GM21786 (cell line): Measurements from ENCODE around the gene C17orf50.

Experiments
- ATAC-seq: cut with Tn5 transposase; IDR thresholded peaks from one replicate; pipeline ENCODE4 v1.9.1; 2021; ENCODE audit not compliant: unreplicated experiment

Gene C17orf50

DNA sequence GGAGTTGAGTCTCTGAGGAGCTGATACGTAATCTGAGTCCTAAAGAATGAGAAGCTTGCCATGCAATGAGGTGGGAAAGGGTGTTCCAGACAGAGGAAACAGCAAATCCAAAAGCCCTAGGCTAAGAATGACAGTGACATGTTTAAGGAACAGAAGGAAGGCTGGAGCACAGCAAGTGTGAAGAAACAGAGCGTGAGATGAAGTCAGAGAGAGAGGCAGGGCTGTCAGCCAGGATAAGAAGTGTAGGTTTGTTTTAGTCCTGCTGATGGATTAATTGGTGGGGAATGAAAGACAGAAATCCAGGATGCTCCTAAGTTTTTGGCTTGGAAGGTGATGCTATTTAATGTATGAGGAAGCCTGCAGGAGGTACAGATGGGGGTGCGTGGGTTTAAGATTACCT, 20.3 kb downstream of the C17orf50 start:
- no peak for ATAC-seq

DNA sequence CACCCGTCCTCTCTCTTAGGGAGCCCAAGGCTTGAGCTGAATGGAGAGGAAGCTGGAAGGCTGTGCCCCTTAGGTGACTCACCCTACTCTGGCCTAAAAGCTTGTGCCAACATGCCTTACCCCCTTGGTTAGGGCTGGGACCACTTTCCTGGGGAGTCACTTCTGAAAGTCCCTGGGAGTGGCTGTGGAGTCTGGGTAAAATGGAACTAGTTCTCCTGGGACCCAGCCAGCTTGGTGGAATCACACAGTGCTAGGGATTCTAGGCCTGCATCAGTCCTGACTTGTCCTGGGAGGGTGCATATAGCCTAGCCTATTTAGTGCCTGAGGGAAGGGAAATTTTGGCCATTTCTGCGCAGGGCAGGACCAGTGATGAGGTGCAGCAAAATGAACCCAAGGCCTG, 24.2 kb downstream of the C17orf50 start:
- no peak for ATAC-seq

GRCh38 chr17:35786941-35787432, 26.3 kb downstream of the C17orf50 start:
- ATAC-seq: no peak

GRCh38 chr17:35788477-35789368, 28.0 kb downstream of the C17orf50 start:
- no peak for ATAC-seq

GRCh38 chr17:35790841-35791240, 30.2 kb downstream of the C17orf50 start:
- ATAC-seq: no peak

DNA sequence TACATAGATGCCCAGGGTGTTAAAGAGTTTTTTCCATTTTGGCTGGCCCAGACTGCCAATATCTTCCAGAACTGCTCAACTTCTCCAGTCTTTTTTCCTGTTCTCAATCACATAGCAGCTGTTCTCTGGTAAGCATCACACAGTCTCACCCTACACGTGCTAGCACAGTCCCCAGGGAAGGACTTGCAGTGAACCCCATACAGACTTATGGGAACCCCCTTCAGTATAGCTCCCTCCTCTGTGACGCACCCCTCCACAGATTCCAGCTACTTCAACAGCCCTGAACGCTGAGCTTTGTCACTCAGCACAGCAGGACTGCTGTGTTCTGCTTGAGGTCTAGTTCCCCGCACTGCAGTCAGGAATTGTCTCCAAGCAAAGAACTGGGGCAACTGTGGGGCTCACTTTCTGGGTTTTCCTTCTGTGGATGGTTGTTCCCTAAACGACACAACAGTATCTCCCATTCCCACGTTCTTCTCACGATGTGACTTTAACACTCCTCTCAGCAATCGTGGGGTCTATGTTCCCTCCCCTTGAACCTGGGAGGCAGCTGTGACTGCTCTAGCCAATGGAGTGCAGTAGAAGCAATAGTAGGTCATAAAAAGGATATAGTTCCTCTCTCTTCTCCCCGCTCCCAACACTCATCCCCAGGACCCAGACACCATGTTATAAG, 31.1 kb downstream of the C17orf50 start:
- no peak for ATAC-seq

DNA sequence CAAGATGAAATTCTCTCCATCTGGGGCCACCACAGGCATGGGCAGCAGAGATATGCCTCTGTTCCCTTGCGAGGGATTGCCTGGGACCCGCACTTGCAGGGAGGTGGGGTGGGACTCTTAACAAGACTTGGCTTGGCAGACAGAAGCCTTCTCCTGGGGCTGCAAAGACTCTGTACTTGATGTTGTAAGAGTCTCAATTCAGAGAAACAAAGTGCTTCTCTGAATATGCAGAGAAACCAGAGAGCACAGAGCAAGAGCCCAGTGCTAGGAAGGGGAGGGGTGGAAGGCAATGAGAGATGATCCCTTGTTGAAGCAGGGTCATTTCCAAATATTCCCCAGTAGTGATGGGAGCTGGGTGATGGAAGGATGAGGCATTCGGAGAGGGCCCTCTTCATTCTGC, 32.6 kb downstream of the C17orf50 start:
- no peak for ATAC-seq

DNA sequence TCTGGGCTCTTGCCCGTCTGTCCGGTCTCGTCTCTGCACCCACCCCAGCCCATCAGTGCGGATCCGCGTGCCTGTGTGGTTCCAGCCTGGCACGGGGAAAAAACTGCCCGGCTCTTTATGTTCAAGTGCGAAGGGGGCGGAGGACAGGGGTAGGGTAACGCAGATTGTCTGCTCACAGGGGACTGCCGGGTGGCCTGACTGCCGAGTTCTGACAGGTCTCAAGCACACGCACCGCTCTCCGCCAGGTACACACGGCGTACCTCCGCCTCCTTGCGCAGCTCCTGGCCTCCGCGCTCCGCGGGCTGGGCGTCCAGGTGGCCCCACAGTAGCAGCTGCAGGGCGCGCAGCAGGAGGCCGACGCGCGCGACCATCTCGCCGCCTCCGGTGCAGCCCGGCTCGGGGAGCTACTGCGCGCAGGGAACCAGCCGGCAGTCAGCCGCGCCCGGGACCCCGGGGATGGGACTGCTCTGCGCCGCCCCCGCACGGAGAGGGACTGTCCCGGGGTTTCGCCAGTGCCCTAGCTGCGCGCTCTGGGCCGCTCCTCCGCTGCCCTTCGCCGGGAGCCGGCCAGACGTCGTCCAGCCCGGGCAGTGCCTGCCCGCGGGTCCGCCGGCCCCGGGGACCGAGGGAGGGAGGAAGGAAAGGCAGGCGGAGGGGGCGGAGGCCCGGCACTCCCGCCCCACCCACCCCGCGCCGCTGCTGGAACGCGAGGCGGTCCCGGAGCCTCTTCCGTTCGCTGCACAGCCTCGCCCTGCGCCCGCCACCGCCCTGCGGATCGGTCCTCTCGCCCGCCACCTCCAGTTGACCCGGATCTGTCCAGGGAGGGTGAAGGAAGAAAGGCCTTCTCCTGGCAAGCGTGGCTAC, 34.6 kb downstream of the C17orf50 start, which contains the start of gene MMP28:
Gene MMP28, minus strand, starts transcription at position 635 of the 864 bp plus-strand sequence. Its CDS starts 264 bp downstream, at position 371.
- ATAC-seq: no peak

- ATAC-seq: no peak
Observed at GRCh38 chr17:35795871-35796265, 35.2 kb downstream of the C17orf50 start.

- no peak for ATAC-seq
Observed at GRCh38 chr17:35796942-35797341, 36.3 kb downstream of the C17orf50 start.

DNA sequence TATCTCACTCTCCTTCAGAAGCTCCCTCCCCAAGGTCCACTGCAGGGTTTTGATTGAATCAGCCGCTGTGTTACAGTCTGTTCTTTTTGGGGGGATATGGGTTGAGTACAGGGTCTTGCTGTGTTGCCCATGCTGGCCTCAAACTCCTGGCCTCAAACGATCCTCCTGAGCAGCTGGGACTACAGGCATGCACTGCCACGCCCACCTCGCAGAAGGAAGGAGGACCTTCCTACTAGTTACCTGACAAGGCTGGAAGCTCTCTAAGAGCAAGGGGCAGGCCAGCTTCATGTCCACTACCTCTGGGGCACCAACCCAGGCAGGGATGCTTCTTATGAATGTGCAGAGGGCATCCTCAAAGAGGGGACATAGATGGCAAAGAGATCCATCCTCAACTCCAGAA, 36.7 kb downstream of the C17orf50 start:
- no peak for ATAC-seq

GRCh38 chr17:35797918-35798317, 37.2 kb downstream of the C17orf50 start:
- ATAC-seq: no peak

- ATAC-seq: no peak
Observed at GRCh38 chr17:35799942-35800341, 39.3 kb downstream of the C17orf50 start.

GRCh38 chr17:35801583-35802224, 41.0 kb downstream of the C17orf50 start:
- ATAC-seq: no peak

DNA sequence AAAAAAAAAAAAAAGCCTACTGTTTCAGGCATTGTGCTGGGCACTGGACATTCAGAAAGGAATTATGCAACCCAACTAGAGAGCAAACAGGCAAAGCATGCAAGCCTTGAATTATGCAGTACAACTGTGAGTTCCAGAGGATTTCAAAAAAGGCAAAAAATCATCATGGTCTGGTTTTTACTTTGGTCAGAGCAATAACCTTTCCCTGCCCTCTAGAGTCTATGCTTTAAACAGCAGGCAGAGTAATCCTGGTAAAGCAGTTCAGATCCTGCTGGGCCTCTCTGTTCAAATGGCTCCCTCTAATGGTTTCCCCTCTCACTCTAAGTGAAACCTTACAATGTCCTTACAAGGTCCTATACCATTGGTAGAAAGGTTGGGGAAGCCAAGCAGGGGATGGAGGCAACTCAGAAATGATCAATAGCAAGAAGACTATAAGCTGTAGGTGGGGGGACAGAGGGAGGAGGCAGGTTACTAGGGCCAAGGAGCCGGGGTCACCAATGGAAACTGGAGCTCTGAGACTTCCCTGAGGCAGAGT, 44.0 kb downstream of the C17orf50 start:
- no peak for ATAC-seq

DNA sequence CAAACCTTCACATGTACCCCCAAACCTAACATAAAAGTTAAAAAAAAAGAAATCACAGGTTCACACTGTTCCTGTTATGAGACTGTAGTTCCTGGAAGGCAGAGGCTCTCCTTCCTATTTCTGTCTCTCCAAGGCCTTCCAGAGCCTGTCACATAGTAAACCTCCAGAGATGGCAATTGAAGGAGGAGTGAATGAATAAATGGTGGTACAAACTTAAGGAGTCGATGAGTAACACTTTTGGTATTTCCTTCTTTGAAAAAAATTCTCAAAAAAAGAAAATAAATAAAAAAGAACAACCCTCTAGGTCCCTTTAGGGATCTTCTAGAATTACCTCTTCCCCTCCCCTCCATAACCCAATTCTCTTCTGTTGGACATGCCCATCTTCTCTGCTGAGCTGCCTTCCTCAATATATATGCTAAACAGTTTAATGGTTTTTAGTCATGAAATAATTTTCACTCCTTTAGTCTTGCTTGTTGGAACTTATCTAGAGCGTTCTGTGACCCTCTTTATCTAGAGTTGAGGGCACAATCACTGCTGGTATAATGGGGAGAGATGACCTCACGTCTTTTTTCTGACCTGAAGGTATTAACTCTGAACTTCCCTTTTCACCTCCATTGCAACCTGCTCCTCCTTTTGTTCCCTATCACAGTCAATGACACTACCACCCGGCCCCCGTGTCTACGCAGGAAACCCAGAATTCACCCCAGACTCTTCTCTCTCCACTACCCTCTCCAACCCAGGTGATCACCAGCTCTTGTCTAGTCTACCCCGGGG, 46.9 kb downstream of the C17orf50 start:
- no peak for ATAC-seq

DNA sequence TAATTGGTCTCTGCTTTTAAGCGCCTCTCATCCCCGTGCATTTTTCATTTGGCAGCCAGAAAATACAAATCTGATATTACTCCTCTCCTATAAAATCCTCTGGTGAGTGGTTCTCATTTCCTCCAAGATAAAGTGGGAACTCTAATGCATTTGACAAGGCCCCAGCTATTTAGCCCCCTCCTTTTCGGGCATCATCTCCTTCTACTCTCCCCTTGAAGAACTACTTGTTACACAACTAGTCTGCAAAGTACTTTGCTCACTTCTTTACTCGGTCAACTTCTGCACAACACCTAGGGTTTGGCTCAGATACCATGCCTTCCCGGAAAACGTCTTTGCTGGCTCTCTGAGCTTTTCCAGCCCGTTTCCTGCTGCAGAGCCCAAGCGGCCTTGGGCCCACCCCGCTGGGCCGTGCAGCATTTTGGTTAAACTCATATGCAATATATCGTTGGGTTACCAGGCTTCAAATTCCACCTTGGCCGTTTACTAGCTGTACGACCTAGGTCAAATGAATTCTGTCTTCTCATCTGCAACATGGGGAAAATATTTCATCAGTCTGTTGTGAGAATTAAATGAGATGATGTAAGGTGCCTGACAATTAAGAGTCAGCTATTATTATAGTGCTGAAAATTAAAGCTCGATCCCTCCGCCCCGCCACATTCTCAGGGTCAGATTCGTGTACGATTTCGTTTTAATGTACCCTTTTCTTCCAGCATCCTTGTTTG, 47.7 kb downstream of the C17orf50 start:
- ATAC-seq: no peak

GRCh38 chr17:35808962-35809854, 48.5 kb downstream of the C17orf50 start, which contains the start of gene TAF15:
Gene TAF15 (plus strand): TSS chr17:35809484. CDS start chr17:35809570, 86 bp downstream.
- ATAC-seq: peak; percentile 92
